Daoy (cell line): ENCODE results near the gene MKRN2. TPM values are rescaled to one million over a fixed set of nuclear protein-coding genes. Genes with fewer than 3 reads are reported as not detected.
"Not testable (repeated sequence)": the region's sequence is repeated elsewhere in the genome, so short reads cannot be mapped to it uniquely, and the experiment has no call there.

ENCODE experiments used
- DNase-seq: peaks from one replicate; pipeline ENCODE4 v3.0.0-alpha.2; 2015; ENCODE audit warnings: low read depth
- total RNA-seq: library from RNA; depleted of rRNA; stranded (reverse); fragments of >200 nt; shearing (Covaris generic); gene quantifications from 2 replicates; pipeline ENCODE4 v1.2.3, GENCODE V29; 2014

Gene MKRN2
- total RNA-seq, 1 experiment from 2014 or later, result 40.2 TPM

DNA sequence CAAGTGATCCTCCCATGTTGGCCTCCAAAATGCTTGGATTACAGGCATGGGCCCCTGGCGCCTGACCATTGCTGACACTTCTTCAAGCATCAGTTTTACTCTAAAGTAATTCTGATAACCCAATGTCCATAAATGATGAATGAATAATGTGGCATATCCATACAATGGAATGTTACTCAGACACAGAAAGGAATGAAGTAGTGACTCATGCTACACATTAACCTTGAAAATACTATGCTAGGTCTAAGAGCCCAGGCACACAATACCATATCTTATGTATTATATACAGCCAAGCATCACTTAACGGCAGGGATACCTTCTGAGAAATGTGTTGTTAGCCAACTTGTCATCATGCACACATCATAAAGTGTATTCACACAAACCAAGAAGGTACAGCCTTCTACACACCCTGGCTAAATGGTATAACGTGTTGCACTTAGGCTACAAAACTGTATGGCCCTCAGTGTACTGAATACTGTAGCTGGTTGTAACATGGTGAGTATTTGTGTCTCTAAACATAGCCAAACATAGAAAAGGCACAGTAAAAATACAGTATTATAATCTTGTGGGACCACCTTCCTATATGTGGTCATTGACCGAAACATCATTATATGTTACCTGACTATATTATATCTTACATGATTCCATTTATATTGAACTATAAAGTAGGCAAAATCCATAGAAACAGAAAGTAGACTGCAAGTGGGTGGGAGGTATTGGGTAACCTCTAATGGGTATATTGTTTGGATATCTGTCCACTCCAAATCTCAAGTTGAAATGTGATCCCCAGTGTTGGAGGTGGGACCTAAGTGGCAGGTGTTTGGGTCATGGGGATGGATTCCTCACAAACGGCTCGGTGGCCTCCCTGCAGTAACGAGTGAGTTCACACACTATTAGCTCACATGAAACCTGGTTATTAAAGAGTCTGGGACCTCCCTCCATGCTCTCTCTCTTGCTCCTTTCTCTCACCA is 31.4 kb downstream of the MKRN2 start:
- DNase-seq, result no peak

DNA sequence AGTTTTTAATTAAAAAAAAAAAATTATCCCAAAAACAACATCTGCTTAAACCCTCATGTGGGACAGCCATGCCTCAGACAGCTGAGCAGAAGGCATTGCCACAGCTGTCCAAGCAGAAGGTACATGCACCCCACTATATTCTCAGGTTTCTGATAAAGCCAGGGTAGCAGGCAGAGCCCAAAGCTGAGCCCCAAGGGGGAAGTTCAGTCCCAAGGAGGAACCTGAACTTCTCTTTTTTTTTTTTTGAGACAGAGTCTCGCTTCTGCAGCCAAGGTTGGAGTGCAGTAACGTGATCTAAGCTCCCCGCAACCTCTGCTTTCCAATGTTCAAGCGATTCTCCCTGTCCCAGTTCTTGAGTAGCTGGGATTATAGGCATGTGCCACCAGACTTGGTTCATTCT is 33.2 kb downstream of the MKRN2 start:
- DNase-seq, result no peak

DNA sequence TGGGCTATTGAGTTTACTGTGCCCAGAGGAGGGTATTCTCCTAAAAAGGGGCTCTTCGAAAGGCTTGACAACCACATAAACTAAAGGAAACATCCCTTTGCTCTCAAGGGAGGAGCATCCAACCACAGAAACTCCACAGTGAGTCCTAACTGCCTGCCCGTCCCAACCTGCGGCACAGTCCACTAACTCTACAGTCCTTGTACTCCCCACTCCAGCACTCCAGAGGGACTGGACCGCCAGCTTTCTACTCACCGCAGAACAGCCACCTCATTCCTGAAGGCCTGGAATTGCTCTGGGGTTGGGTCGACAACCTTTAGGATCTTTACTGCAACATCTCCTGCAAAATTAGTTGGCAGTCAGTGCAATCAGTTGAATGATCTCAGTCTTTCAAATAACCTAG is 34.6 kb downstream of the MKRN2 start:
- no peak for DNase-seq

DNA sequence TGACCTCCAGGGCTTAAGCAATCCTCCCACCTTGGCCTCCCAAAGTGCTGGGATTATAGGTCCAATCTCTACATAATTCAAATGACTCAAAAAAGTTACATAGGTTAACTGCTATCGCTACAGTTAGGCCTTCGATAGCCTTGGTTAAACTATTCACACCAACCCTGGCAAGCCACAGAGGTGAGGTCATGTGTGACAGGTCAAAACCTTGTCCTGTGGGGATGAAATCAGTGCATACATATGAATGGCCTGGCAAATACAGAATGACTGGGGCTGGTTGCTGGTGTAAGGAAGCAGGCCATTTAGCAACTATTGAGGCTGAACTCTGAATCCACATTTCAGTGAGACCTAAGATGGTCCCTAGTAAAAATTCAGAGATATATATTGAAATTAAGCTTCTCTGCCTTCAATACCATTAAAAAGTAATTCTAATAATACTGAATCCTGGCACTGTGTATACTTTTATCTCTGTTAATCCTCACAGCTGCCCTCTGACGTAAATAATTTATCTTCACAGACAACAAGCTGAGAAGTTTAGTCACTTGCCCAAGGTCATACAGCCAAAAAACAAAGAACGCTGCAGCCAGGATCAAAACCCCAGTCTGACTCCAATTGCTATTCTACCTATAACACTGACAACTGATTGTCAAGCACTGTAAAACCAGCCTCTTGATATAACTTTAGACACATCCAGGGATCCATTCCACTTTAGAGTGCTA is 35.3 kb downstream of the MKRN2 start:
- DNase-seq, result no peak

DNA sequence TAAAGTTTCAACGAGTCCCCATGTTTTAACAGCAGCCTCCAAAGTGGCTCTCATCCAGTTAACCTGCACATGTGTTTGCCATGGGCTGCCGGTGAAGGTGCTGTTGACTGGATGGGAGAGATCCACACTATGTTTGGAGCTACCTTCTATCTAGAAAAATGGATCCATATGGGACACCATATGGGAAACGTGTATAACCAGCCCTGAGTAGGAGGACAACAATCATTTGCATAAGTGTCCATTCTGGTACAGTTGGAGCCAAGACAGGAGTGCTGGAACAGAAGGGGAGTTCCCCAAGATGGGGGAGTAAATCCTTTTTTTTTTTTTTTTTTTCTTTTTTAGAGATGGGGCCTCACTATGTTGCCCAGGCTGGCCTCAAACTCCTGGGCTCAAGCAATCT is 36.6 kb downstream of the MKRN2 start:
- DNase-seq, result no peak

DNA sequence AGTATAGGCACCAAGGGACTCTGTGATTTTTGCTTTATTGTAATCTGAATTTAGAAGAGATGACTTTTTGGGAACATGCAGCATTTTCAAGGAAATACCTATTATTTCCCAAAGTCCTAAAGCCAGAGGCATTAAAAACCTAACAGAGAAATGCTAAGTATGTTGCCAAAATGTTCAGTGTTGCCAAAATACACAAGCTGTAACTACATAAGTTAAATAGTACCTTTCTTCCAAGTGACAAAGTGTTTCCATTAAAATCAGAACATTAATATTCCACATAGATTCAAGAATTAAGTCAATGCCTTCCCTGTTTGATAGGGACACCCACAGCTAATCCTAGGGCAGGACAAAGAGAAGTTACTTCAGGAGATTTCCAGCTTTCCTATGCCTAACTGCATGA is 42.0 kb downstream of the MKRN2 start:
- DNase-seq, result no peak

DNA sequence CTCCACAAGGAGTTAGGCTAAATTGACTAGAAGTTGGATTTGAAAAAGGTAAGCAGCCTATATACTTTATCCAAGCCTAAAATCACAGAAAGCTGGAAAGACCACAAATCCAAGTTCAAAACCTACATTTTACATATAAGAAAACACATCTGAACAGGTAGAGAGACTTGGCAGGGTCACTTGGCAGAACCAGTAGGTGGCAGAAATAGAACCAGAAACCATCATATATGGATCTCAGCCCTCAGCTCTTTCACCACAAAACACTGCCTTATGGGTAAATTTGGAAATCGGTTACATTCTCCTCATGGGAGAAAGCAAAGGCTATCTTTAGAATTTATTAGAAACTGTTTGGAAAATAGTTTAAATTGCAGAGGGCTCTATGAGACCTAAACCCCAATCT is 44.2 kb downstream of the MKRN2 start:
- DNase-seq, result no peak

DNA sequence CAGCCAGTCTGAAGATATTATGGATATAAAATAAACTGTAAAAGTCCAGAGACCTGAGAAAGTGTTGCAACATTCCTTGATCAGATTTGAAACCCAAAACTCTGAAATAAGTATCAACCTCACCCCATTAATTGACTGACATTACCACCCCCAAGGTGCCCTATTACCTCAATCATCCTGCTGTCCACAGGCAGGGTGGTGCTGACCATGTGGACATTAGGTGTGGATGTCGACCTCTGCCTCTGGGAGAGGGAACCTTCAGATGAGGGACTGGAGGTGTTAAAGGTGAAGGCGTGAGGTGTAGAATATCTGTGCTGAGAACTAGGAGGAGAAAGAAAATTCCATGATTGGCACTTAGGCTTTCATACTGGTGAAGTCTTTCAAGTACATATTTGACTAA is 47.1 kb downstream of the MKRN2 start:
- DNase-seq, result no peak

DNA sequence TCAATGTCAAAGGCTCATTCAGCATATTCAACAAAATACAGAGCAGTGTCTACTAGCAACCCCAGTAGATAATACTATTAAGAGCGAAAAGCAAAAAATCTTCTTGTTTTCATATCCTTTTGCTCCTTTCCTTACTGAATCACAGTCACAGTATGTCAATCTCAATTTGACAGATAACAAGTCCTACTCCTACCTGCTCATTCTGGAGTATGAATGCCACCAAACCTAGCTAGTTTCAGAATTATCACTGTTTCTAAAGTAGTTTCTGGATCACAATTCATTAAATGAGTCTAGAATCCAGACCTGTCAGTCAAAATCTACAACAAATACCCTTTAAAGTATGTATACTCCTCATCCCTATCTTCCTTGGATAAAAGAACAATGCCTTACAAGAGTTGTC is 51.5 kb downstream of the MKRN2 start:
- no peak for DNase-seq

DNA sequence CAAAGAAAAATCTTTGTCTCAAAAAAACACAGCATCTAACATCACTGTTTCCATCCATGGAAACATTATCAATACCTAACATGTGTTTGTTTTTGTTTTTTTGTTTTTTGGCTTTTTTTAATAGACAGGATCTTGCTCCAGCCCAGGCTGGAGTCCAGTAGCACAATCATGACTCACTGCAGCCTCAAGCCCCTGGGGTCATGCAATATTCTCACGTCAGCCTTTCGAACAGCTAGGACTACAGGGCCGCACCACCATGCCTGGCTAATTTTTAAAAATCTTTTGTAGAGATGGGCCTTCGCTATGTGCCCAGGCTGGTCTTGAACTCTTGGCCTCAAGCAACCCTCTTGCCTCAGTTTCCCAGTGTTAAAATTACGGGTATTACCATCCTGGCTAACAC is 54.2 kb downstream of the MKRN2 start:
- no peak for DNase-seq

DNA sequence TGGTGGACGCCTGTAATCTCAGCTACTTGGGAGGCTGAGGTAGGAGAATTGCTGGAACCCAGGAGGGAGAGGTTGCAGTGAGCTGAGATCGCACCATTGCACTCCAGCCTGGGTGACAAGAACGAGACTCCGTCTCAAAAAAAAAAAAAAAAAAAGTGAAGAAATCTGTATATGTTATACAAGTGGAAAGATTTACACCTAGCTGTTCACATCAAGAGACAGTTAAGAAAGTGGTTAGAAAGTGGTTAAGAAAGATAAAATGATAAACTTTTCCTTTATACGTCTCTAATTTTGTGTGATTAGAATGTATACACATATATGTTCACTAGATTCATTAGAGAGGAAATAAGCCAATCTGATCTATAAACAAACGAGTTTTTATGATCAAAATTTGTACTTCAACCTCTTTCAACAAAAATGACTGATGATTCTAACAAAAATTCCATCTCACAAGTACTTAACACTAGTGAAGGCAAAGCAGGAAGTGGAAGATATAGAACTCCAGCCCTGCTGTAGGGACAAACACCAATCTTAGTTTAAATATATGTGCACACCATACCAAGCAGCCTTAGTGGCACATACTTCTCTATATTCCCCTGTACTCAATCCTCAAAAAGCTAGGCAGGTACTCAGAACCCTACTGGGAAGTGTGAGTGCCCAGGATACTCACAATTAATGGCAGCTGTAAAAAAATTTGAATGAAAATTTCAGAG is 55.8 kb downstream of the MKRN2 start:
- no peak for DNase-seq

DNA sequence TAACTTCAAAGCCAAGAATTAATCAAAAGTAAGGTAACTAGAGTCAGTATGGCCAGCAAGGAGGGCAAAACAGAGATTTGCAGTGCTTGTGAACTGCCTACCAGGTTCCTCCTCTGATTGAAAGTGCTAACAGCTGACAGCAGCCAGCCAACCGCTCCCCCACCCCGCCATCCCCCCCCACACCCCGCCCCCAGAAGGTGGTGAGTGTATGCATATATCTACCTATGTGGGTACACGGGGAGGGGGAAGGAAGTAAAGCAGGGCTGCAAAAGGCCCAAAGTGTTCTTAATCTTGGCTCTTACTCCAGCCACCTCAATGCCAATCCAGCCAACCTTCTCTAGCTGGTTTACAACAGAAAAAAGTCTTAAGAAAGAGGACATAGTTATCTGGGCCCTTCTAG is 56.4 kb downstream of the MKRN2 start:
- DNase-seq, result no peak

DNA sequence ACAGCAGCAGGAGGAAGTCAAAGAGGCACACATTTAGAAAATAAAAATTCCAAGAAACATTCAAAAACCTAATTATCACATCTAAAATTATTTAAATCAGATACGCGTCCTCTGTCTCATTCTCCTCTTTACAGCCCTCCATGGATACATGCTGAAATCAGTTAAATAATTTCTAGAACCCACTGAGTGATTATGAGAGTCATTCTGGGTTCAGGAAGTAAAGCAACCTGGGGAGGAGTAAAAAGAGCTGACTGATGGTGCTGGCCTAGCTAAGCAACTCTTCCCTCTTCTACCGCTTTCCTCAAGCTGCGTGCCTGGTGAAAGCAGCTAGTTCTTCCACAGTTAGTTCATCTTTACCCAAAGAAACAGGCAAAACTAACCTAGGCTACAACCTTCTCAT is 58.4 kb downstream of the MKRN2 start:
- DNase-seq, result no peak

DNA sequence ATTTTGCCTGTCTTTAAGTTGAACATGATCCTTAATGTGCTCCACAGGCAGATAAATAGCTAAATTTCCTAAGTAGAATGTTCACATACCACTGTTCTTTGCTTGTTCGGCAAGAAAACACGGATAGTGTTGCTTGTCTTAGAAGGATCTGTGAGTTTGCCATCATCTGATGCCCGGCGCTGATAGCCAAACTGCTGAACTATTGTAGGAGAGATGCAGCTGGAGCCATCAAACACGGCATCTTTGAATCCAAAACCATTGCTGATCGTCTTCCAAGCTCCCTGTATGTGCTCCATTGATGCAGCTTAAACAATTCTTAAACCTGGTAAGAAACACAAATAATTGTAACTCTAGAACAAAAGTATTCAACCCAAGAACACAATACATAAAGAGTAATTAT is 61.5 kb downstream of the MKRN2 start:
- DNase-seq, result no peak

DNA sequence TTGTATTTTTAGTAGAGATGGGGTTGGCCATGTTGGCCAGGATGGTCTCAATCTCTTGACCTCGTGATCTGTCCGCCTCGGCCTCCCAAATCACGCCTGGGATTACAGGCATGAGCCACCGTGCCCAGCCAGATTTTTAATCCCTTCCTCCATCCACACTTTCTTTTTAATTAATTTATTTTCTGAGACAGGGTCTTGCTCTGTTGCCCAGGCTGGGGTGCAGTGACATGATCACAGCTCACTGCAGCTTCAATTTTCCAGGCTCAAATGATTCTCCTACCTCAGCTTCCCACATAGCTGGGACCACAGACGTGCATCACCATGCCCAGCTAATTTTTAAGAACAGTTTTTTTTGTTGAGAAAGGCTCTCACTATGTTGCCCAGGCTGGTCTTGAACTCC is 63.4 kb downstream of the MKRN2 start:
- DNase-seq, result no peak

DNA sequence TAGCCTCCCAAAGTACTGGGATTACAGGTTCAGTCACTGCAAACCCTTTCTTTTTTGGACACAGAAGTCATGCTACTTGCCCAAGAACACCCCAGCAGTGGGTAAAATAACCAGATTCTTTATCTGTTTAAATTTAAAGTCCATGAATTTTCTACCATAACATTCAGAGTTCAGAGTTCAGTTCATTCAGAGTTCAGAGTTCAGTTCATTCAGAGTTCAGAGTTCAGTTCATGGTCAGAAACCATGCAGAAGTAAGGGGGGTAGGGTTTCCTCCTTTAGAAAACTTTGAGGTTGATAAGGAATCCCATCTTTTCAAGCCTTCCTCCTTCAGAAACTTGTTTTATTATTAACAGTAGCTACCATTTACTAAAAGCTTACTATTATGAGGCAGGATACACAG is 63.8 kb downstream of the MKRN2 start:
- DNase-seq, result no peak

DNA sequence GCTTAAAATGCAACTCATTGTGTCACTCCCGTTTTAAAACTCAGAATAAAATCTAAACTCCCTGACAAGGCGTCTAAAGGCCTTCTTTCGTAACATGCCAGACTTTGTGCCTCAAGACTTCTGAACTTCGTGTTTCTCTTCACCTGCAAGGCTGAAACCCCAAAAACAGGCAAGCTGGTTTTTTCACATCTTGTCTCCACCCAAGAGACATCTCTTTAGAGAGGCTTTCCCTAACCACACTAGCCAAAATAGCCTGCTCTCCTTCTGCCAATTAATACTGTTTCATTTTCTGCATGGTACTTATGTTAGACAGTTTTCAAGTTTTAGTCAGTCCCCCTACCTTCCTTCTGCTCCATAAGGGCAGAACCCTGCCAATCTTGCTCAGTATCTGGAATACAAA is 65.4 kb downstream of the MKRN2 start:
- no peak for DNase-seq

DNA sequence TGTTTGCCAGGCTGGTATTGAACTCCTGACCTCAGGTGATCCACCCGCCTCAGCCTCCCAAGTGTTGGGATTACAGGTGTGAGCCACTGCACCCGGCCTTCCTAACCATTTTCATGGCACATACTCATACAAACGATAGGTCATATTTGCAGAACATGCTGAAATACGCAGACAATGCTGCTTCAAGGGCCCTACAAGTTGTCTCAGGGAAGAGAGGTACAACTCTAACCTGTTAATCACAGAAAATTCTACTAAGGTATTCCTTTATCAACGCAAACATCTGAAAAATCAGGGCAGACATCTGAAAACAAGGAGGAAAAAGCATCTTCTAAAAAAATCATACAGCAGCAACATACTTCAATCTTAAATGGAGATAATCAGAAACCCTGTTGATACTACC is 67.2 kb downstream of the MKRN2 start:
- DNase-seq, result no peak

DNA sequence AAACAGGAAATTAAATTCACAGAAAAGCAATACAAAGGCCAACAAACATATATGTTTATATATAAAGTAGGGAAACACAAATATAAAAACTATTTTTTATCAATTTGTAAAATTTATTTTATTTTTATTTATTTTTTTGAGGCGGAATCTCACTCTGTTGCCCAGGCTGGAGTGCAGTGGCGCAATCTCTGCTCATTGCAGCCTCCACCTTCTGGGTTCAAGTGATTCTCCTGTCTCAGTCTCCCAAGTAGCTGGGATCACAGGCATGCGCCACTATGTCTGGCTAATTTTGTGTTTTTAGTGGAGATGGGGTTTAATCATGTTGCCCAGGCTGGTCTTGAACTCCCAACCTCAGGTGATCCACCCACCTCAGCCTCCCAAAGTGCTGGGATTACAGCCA is 68.1 kb downstream of the MKRN2 start:
- not testable (repeated sequence) for DNase-seq

DNA sequence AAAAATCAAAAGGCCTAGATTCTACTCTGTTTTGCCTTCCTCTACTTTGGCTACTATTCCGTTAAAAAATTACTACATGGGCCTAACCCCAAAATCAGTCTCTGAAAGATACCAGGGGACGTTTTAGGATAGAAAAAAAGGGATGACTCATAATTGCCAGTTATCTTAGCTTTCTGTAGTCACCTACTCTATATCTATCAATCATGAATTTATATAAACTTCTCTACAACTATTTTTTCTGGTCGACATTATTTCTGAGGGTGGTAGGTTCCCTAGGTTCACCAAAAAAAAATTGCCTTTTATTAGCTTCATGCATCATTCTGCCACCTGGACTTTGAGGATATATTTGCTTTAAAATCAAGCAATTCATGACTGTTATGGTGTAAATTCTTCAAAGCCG is 70.5 kb downstream of the MKRN2 start:
- DNase-seq, result no peak

DNA sequence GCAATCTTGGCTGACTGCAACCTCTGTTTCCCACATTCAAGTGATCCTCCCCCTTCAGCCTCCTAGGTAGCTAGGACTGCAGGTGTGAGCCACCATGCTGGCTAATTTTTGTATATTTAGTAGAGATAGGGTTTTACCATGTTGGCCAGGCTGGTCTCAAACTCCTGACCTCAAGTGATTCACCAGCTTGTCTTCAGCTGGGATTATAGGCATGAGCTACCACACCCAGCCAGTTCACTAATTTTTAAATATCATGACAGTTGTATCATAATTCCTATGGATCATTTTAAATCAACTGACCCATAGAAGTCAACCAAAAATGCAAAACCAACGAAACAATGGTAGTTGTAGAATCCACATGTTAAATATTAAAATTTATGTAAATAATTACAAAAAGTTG is 71.9 kb downstream of the MKRN2 start:
- DNase-seq, result no peak

DNA sequence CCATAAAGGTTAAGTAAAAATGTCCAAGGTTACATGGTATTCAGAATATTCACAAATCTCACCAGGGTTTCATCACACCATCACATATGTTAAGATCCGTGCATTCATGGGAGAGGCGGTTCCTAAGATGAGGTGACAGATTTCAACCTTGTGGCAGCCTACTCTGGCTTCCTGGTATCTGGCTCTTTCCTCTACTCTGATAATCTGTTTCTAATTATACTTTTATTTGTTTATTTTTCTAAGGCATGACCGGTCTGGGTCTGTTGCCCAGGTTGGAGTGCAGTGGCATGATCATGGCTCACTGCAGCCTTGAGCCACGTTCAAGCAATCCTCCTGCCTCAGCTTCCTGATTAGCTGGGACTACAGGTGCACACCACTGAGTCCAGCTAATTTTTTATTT is 72.7 kb downstream of the MKRN2 start:
- DNase-seq, result peak; percentile 34

DNA sequence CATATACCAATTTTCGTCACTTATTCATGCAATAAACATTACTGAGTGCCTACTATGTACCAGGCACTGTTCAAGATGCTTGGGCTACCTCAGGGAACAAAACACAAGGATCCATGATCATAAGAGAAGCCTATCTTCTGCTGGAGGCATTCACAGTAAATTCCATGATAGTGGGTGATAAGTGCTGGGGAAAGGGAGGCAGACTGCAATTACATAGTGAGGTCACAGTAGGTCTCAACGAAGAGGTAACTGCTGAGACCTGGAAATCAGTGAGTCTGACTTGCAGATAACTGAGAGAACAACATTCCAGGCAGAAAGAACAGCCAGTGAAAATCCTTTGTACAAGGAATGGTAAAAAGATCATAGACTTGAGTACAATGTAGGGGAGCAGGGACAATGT is 73.4 kb downstream of the MKRN2 start:
- no peak for DNase-seq
